Panc1 (cell line): ENCODE data around the gene IGFBP5.

ENCODE experiments used
- CTCF ChIP-seq: fragments of 450-650 bp; IDR thresholded peaks from 2 replicates; pipeline ENCODE4 v1.5.1; 2017; ENCODE audit warnings: mild to moderate bottlenecking
- REST ChIP-seq, 2 experiments: IDR thresholded peaks; 2 replicates each; pipeline ENCODE4 v1.6.1; 2011 to 2012; ENCODE audit warnings: low read depth in 2 of 2, control low read depth in 1 of 2, low read length in 1 of 2, mild to moderate bottlenecking in 1 of 2, moderate library complexity in 1 of 2; ENCODE audit not compliant: insufficient read depth in 1 of 2
- TCF7L2 ChIP-seq: IDR thresholded peaks from 2 replicates; pipeline ENCODE4 v1.6.1; 2011; ENCODE audit warnings: mild to moderate bottlenecking, low read depth, low read length, inconsistent platforms

- TF ChIP-seq CTCF: no peak
- no peak for TF ChIP-seq TCF7L2
- TF ChIP-seq REST (IDR thresholded peaks at IDR 0.05; ENCODE audit: insufficient read depth in 1 of 2, low read depth in 2 of 2, low read length in 1 of 2): no peak
These were observed 44.6 kb downstream of the IGFBP5 start for GRCh38 chr2:216650626-216651257.
